Right cardiac atrium (tissue), 5 donors: Measurements from ENCODE around the gene IGFN1. TPM values are rescaled to one million over a fixed set of nuclear protein-coding genes. Genes with fewer than 3 reads are reported as not detected.

ENCODE experiments used
- ATAC-seq, 2 donors: fragments of 200-7000 bp; cut with Tn5 transposase; one replicate each; pipeline versions ENCODE4 v1.8.0 to v1.9.1; 2020; ENCODE audit warnings: moderate library complexity in 2 of 2, mild to moderate bottlenecking in 1 of 2
- DNase-seq, 3 donors: peaks; one replicate each; pipeline ENCODE4 v3.0.0-alpha.2; 2020
- H3K27ac ChIP-seq: one replicate; pipeline ENCODE4 v1.5.1; 2013; ENCODE audit warnings: mild to moderate bottlenecking, low read length, control low read depth, moderate library complexity
- H3K27me3 ChIP-seq: one replicate; pipeline ENCODE4 v1.6.1; 2013; ENCODE audit not compliant: control insufficient read depth, insufficient read depth
- H3K4me1 ChIP-seq: one replicate; pipeline ENCODE4 v1.6.1; 2013; ENCODE audit warnings: low read length; ENCODE audit not compliant: control insufficient read depth, insufficient read depth
- H3K4me3 ChIP-seq: one replicate; pipeline ENCODE4 v1.5.1; 2013; ENCODE audit warnings: low read length, control low read depth
- H3K9me3 ChIP-seq: one replicate; pipeline ENCODE4 v1.6.1; 2013; ENCODE audit warnings: low read length; ENCODE audit not compliant: control insufficient read depth
- WGBS: extraction: QIAGEN DNeasy Blood & Tissue Kit; methylation state at CpG from one replicate; pipeline ENCODE4 v1.1.7; 2013; 5-methylcytosine and 5-hydroxymethylcytosine counted together
- intact Hi-C, 4 donors: fragments of 100-400 bp; cut with DNase I; formaldehyde crosslinking; loops; one replicate each; pipeline versions ENCODE4 v1.11.0 to v1.14.0; 2022 to 2023
- polyA plus RNA-seq: library from polyadenylated mRNA; stranded (reverse); fragments of 200-250 nt; gene quantifications from one replicate; pipeline ENCODE4 v1.2.3, GENCODE V29; 2013
- total RNA-seq, 4 donors: library from RNA; stranded (reverse); fragmentation: NEBNext Ultra II Directional; extraction: Animal tissue kit (Norgen Biotek cat#: 25700); gene quantifications; one replicate each; pipeline ENCODE4 v1.2.1, GENCODE V29; 2021
- donor health status: healthy with polysubstance abuse.
- donor health status: DM: no; HTN: yes; CAD: no.
- donor health status: DM: no; HTN: no; CAD: no.
- donor health status: DM: no; HTN: yes; CAD: no; lungs with severe emphysema.
- donor health status: DM: yes; HTN: yes; CAD: no.

Gene IGFN1
- total and polyA plus RNA-seq, 5 donors = 0.14 to 1.6 (median 0.54) TPM

GRCh38 chr1:201185527-201186128 is 5.0 kb upstream of the IGFN1 start:
- H3K9me3 ChIP-seq = no peaks in the 10 kb centered on the region
- no peaks in the 10 kb centered on the region for H3K27me3 ChIP-seq
- ATAC-seq = no peak
- no peak overlapping the region for H3K27ac ChIP-seq
- H3K4me1 ChIP-seq = no peaks in the 10 kb centered on the region
- H3K4me3 ChIP-seq = no peak overlapping the region
- peak in 1 of 3 donors; percentile 30 for DNase-seq
- 92% methylated on average over 5 of the region's 5 CpGs for WGBS
- intact Hi-C loops = no loop called here

GRCh38 chr1:201186192-201186591 is 4.4 kb upstream of the IGFN1 start:
- no peak overlapping the region for H3K4me3 ChIP-seq
- intact Hi-C loops = no loop called here
- H3K9me3 ChIP-seq = no peaks in the 10 kb centered on the region
- no peaks in the 10 kb centered on the region for H3K27me3 ChIP-seq
- 77% methylated on average over 3 of the region's 3 CpGs for WGBS
- H3K4me1 ChIP-seq = no peaks in the 10 kb centered on the region
- DNase-seq (no peak), ATAC-seq (no peak)
- H3K27ac ChIP-seq = no peak overlapping the region

- Histone ChIP-seq H3K4me3 (no peak overlapping the region), H3K27me3 (no peaks in the 10 kb centered on the region), H3K9me3 (no peaks in the 10 kb centered on the region), H3K27ac (no peak overlapping the region), H3K4me1 (no peaks in the 10 kb centered on the region)
- intact Hi-C loops = no loop called here
- no peak for ATAC-seq
- no peak for DNase-seq
- 66% methylated on average over 2 of the region's 2 CpGs for WGBS
Observed at GRCh38 chr1:201189085-201189484, 1.5 kb upstream of the IGFN1 start.

- ATAC-seq (no peak), DNase-seq (peak in 1 of 3 donors; percentile 35)
- no peaks in the 10 kb centered on the region for H3K4me1 ChIP-seq
- no peak overlapping the region for H3K4me3 ChIP-seq
- H3K27ac ChIP-seq = no peak overlapping the region
- intact Hi-C loops = no loop called here
- 93% methylated on average over 6 of the region's 6 CpGs for WGBS
- H3K9me3 ChIP-seq = no peaks in the 10 kb centered on the region
- no peaks in the 10 kb centered on the region for H3K27me3 ChIP-seq
Observed at GRCh38 chr1:201190005-201190404, 619 bp upstream of the IGFN1 start.

- peak in 1 of 2 donors; percentile 31 for ATAC-seq
- Histone ChIP-seq H3K4me1 (no peaks in the 10 kb centered on the region), H3K27ac (no peak overlapping the region), H3K9me3 (no peaks in the 10 kb centered on the region), H3K4me3 (no peak overlapping the region), H3K27me3 (no peaks in the 10 kb centered on the region)
- peak in 1 of 3 donors; percentile 45 for DNase-seq
- WGBS = 74% methylated on average over 18 of the region's 18 CpGs
- intact Hi-C loops = no loop called here
Observed at GRCh38 chr1:201191653-201192260, 1.1 kb downstream of the IGFN1 start.

GRCh38 chr1:201192261-201192788 is 1.7 kb downstream of the IGFN1 start:
- H3K4me1 ChIP-seq = no peaks in the 10 kb centered on the region
- H3K27ac ChIP-seq = no peak overlapping the region
- DNase-seq (peak in 1 of 3 donors; percentile 25), ATAC-seq (peak in 1 of 2 donors; percentile 37)
- H3K27me3 ChIP-seq = no peaks in the 10 kb centered on the region
- no peaks in the 10 kb centered on the region for H3K9me3 ChIP-seq
- WGBS = 69% methylated on average over 3 of the region's 3 CpGs
- intact Hi-C loops = no loop called here
- H3K4me3 ChIP-seq = no peak overlapping the region

- Histone ChIP-seq H3K4me1 (no peaks in the 10 kb centered on the region), H3K27me3 (no peaks in the 10 kb centered on the region), H3K4me3 (no peak overlapping the region), H3K9me3 (no peaks in the 10 kb centered on the region), H3K27ac (no peak overlapping the region)
- DNase-seq (peak in 1 of 3 donors; percentile 37), ATAC-seq (no peak)
- WGBS = 72% methylated on average over 6 of the region's 6 CpGs
- intact Hi-C loops = no loop called here
Observed at GRCh38 chr1:201194046-201194445, 3.4 kb downstream of the IGFN1 start.

- ATAC-seq (no peak), DNase-seq (no peak)
- 90% methylated on average over 3 of the region's 3 CpGs for WGBS
- Histone ChIP-seq H3K27me3 (no peaks in the 10 kb centered on the region), H3K27ac (no peak overlapping the region), H3K4me1 (no peaks in the 10 kb centered on the region), H3K9me3 (no peaks in the 10 kb centered on the region), H3K4me3 (no peak overlapping the region)
- intact Hi-C loops = no loop called here
Observed at GRCh38 chr1:201198598-201198997, 8.0 kb downstream of the IGFN1 start.

- Histone ChIP-seq H3K4me1 (no peaks in the 10 kb centered on the region), H3K27ac (no peak overlapping the region), H3K9me3 (no peaks in the 10 kb centered on the region), H3K4me3 (no peak overlapping the region), H3K27me3 (no peaks in the 10 kb centered on the region)
- ATAC-seq (no peak), DNase-seq (no peak)
- intact Hi-C loops = no loop called here
- 91% methylated on average over 13 of the region's 13 CpGs for WGBS
Observed at GRCh38 chr1:201205036-201205435, 14.4 kb downstream of the IGFN1 start.

GRCh38 chr1:201206176-201206575 is 15.6 kb downstream of the IGFN1 start:
- DNase-seq (no peak), ATAC-seq (peak in 1 of 2 donors; percentile 46)
- no peaks in the 10 kb centered on the region for H3K4me1 ChIP-seq
- intact Hi-C loops = no loop called here
- H3K27ac ChIP-seq = no peak overlapping the region
- no peaks in the 10 kb centered on the region for H3K9me3 ChIP-seq
- WGBS = 49% methylated on average over 4 of the region's 4 CpGs
- no peaks in the 10 kb centered on the region for H3K27me3 ChIP-seq
- no peak overlapping the region for H3K4me3 ChIP-seq

- no peak overlapping the region for H3K4me3 ChIP-seq
- no peak overlapping the region for H3K27ac ChIP-seq
- no peaks in the 10 kb centered on the region for H3K9me3 ChIP-seq
- 88% methylated on average over 3 of the region's 3 CpGs for WGBS
- no peaks in the 10 kb centered on the region for H3K27me3 ChIP-seq
- H3K4me1 ChIP-seq = no peaks in the 10 kb centered on the region
- DNase-seq = no peak
- peak in 1 of 2 donors; percentile 14 for ATAC-seq
- intact Hi-C loops = no loop called here
Observed at GRCh38 chr1:201207046-201207445, 16.4 kb downstream of the IGFN1 start.
